ENCODE data around the gene OLIG3. TPM values are rescaled to one million over a fixed set of nuclear protein-coding genes. Genes with fewer than 3 reads are reported as not detected.

The OLIG3 gene
- total RNA-seq, 1 experiment from 2014 or later, result not detected

- Histone ChIP-seq H3K27me3 (replicated peaks; ENCODE audit: insufficient read depth, low read depth, low read length, poor library complexity) (peaks cover 100% of the 10 kb centered on the region), H3K4me3 (ENCODE audit: low read depth, low read length, poor library complexity, severe bottlenecking) (no peak overlapping the region), H3K9me3 (ENCODE audit: low read depth, low read length, poor library complexity, severe bottlenecking) (no peaks in the 10 kb centered on the region), H3K36me3 (ENCODE audit: insufficient read depth, low read length, poor library complexity, severe bottlenecking) (no peaks in the 10 kb centered on the region), H3K27ac (ENCODE audit: low read depth, low read length, poor library complexity, severe bottlenecking) (no peak overlapping the region), H3K4me1 (ENCODE audit: insufficient read depth, low read length, poor library complexity, severe bottlenecking) (no peaks in the 10 kb centered on the region)
- ChIA-PET POLR2A (ENCODE audit: low non-redundant PET) (no interaction called here), CTCF (no interaction called here)
- intact Hi-C loops (cut with micrococcal nuclease; ENCODE audit: unreplicated experiment), result no loop called here
- no peak for DNase-seq (ENCODE audit: low spot score)
- BruUV-seq (replicated peaks), result no TSS peak
- TF ChIP-seq EZH2 (IDR thresholded peaks at IDR 0.05; ENCODE audit: borderline replicate concordance, low read depth, low read length, poor library complexity, severe bottlenecking), result no peak
- TF ChIP-seq, protein P1, sequence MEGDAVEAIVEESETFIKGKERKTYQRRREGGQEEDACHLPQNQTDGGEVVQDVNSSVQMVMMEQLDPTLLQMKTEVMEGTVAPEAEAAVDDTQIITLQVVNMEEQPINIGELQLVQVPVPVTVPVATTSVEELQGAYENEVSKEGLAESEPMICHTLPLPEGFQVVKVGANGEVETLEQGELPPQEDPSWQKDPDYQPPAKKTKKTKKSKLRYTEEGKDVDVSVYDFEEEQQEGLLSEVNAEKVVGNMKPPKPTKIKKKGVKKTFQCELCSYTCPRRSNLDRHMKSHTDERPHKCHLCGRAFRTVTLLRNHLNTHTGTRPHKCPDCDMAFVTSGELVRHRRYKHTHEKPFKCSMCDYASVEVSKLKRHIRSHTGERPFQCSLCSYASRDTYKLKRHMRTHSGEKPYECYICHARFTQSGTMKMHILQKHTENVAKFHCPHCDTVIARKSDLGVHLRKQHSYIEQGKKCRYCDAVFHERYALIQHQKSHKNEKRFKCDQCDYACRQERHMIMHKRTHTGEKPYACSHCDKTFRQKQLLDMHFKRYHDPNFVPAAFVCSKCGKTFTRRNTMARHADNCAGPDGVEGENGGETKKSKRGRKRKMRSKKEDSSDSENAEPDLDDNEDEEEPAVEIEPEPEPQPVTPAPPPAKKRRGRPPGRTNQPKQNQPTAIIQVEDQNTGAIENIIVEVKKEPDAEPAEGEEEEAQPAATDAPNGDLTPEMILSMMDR (conservative IDR thresholded peaks at IDR 0.05; ENCODE audit: low read depth, low read length), result no peak
Observed at GRCh38 chr6:137491478-137491877, 2.7 kb downstream of the OLIG3 start.

GRCh38 chr6:137490961-137491360 lies 3.2 kb downstream of the OLIG3 start:
- Histone ChIP-seq H3K4me1 (ENCODE audit: insufficient read depth, low read length, poor library complexity, severe bottlenecking) (no peaks in the 10 kb centered on the region), H3K27ac (ENCODE audit: low read depth, low read length, poor library complexity, severe bottlenecking) (no peak overlapping the region), H3K4me3 (ENCODE audit: low read depth, low read length, poor library complexity, severe bottlenecking) (no peak overlapping the region), H3K36me3 (ENCODE audit: insufficient read depth, low read length, poor library complexity, severe bottlenecking) (no peaks in the 10 kb centered on the region), H3K9me3 (ENCODE audit: low read depth, low read length, poor library complexity, severe bottlenecking) (no peaks in the 10 kb centered on the region), H3K27me3 (replicated peaks; ENCODE audit: insufficient read depth, low read depth, low read length, poor library complexity) (peaks cover 100% of the 10 kb centered on the region)
- intact Hi-C loops (cut with micrococcal nuclease; ENCODE audit: unreplicated experiment), result no loop called here
- DNase-seq (ENCODE audit: low spot score), result no peak
- ChIA-PET POLR2A (ENCODE audit: low non-redundant PET) (no interaction called here), CTCF (no interaction called here)
- no TSS peak for BruUV-seq (replicated peaks)
- TF ChIP-seq, protein P1 (conservative IDR thresholded peaks at IDR 0.05; ENCODE audit: low read depth, low read length), result no peak
- TF ChIP-seq EZH2 (IDR thresholded peaks at IDR 0.05; ENCODE audit: borderline replicate concordance, low read depth, low read length, poor library complexity, severe bottlenecking), result no peak

- Histone ChIP-seq H3K27me3 (replicated peaks; ENCODE audit: insufficient read depth, low read depth, low read length, poor library complexity) (peaks cover 100% of the 10 kb centered on the region), H3K36me3 (ENCODE audit: insufficient read depth, low read length, poor library complexity, severe bottlenecking) (no peaks in the 10 kb centered on the region), H3K4me1 (ENCODE audit: insufficient read depth, low read length, poor library complexity, severe bottlenecking) (no peaks in the 10 kb centered on the region), H3K4me3 (ENCODE audit: low read depth, low read length, poor library complexity, severe bottlenecking) (no peak overlapping the region), H3K27ac (ENCODE audit: low read depth, low read length, poor library complexity, severe bottlenecking) (no peak overlapping the region), H3K9me3 (ENCODE audit: low read depth, low read length, poor library complexity, severe bottlenecking) (no peaks in the 10 kb centered on the region)
- no TSS peak for BruUV-seq (replicated peaks)
- CTCF ChIA-PET, result no interaction called here
- intact Hi-C loops (cut with micrococcal nuclease; ENCODE audit: unreplicated experiment), result no loop called here
- POLR2A ChIA-PET (ENCODE audit: low non-redundant PET), result no interaction called here
- DNase-seq (ENCODE audit: low spot score), result no peak
- TF ChIP-seq EZH2 (IDR thresholded peaks at IDR 0.05; ENCODE audit: borderline replicate concordance, low read depth, low read length, poor library complexity, severe bottlenecking), result no peak
Observed at GRCh38 chr6:137490006-137490905, 3.9 kb downstream of the OLIG3 start.
